AG09309 (cell line): ENCODE data around the gene PSMB11.

Experiments
- DNase-seq: peaks from one replicate; pipeline ENCODE4 v3.0.0-alpha.2; 2010; ENCODE audit warnings: low read depth
- H3K4me3 ChIP-seq: 2 replicates; pipeline ENCODE4 v1.5.1; 2011; ENCODE audit warnings: mild to moderate bottlenecking, low read depth, low read length, moderate library complexity; ENCODE audit not compliant: control insufficient read depth
- CTCF ChIP-seq: IDR thresholded peaks from 2 replicates; pipeline ENCODE4 v1.5.1; 2011; ENCODE audit warnings: mild to moderate bottlenecking, low read depth, low read length, inconsistent platforms; ENCODE audit not compliant: insufficient read depth, control insufficient read depth; ENCODE audit errors: missing control alignments

The PSMB11 gene

GRCh38 chr14:23055621-23056144 lies 13.7 kb downstream of the PSMB11 start:
- no peak overlapping the region for H3K4me3 ChIP-seq
- DNase-seq: no peak
- no peak for TF ChIP-seq CTCF

GRCh38 chr14:23056145-23056955 lies 14.3 kb downstream of the PSMB11 start:
- H3K4me3 ChIP-seq: peak overlapping the region; percentile 36
- no peak for DNase-seq
- peak; percentile 90 for TF ChIP-seq CTCF

- DNase-seq: no peak
- H3K4me3 ChIP-seq: peak within 1 kb of the TSS; percentile 38
- no peak for TF ChIP-seq CTCF
These were observed 15.1 kb downstream of the PSMB11 start, which contains the start of gene CDH24 for GRCh38 chr14:23056956-23057756. TSS of gene CDH24 (minus strand) at chr14:23057520. CDS start at chr14:23055733, 1,787 bp downstream.

GRCh38 chr14:23057757-23058653 lies 16.0 kb downstream of the PSMB11 start:
- DNase-seq: no peak
- TF ChIP-seq CTCF: peak; percentile 94
- H3K4me3 ChIP-seq: peak overlapping the region; percentile 38

- H3K4me3 ChIP-seq: no peak overlapping the region
- no peak for DNase-seq
- no peak for TF ChIP-seq CTCF
These were observed 16.9 kb downstream of the PSMB11 start for GRCh38 chr14:23058654-23059504.
